Calu3 (cell line): Measurements from ENCODE around the gene CHAF1B. TPM values are rescaled to one million over a fixed set of nuclear protein-coding genes. Genes with fewer than 3 reads are reported as not detected.
"Not testable (repeated sequence)": the region's sequence is repeated elsewhere in the genome, so short reads cannot be mapped to it uniquely, and the experiment has no call there.

Source experiments
- BruUV-seq: library from RNA; stranded (reverse); fragments of 400-500 nt; replicated peaks from 2 replicates; lab custom pipeline; 2021; lab: Mats Ljungman, UMichigan
- CTCF ChIA-PET: fragments of 300-600 bp; sonication (Branson Sonifier 250); formaldehyde crosslinking; loops from one replicate; lab custom pipeline; 2022; ENCODE audit warnings: antibody characterized with exemption; lab: Charles Lee
- DNase-seq: peaks from one replicate; pipeline ENCODE4 v3.0.0; 2022
- H3K27ac Mint-ChIP-seq: one replicate; pipeline ENCODE4 v1.8.0; 2022; ENCODE audit warnings: mixed read lengths; ENCODE audit not compliant: unreplicated experiment
- H3K27me3 Mint-ChIP-seq: one replicate; pipeline ENCODE4 v1.8.0; 2022; ENCODE audit warnings: mixed read lengths; ENCODE audit not compliant: unreplicated experiment
- H3K36me3 Mint-ChIP-seq: one replicate; pipeline ENCODE4 v1.8.0; 2022; ENCODE audit warnings: mild to moderate bottlenecking, moderate library complexity, mixed read lengths; ENCODE audit not compliant: insufficient read depth, unreplicated experiment
- H3K4me1 Mint-ChIP-seq: one replicate; pipeline ENCODE4 v1.8.0; 2022; ENCODE audit warnings: mild to moderate bottlenecking, low read depth, mixed read lengths; ENCODE audit not compliant: unreplicated experiment
- H3K4me3 Mint-ChIP-seq: one replicate; pipeline ENCODE4 v1.8.0; 2022; ENCODE audit warnings: mild to moderate bottlenecking, low read depth, moderate library complexity, mixed read lengths; ENCODE audit not compliant: unreplicated experiment
- H3K9me3 Mint-ChIP-seq: one replicate; pipeline ENCODE4 v1.8.0; 2022; ENCODE audit warnings: low read depth, mixed read lengths; ENCODE audit not compliant: unreplicated experiment
- CTCF ChIP-seq: fragments of 200-600 bp; IDR thresholded peaks from one replicate; pipeline ENCODE4 v1.8.0; 2022; ENCODE audit warnings: antibody characterized with exemption; ENCODE audit not compliant: unreplicated experiment
- intact Hi-C: fragments of 100-400 bp; cut with micrococcal nuclease; formaldehyde crosslinking; loops from one replicate; pipeline ENCODE4 v1.10.0; 2022; ENCODE audit not compliant: unreplicated experiment
- total RNA-seq: library from RNA; stranded (reverse); gene quantifications from 2 replicates; pipeline ENCODE4 v1.2.3, GENCODE V29; 2022

Gene CHAF1B
- total RNA-seq, 1 experiment from 2014 or later: 16.0 TPM

- no peak for TF ChIP-seq CTCF
- no TSS peak for BruUV-seq
- CTCF ChIA-PET: interaction anchor here (0.7 kb wide), 1 partner anchor 249 kb away, joined by 3 read pairs; no protein-coding TSS in a partner anchor
- H3K27ac Mint-ChIP-seq: no peak overlapping the region
- no peaks in the 10 kb centered on the region for H3K27me3 Mint-ChIP-seq
- H3K4me1 Mint-ChIP-seq: no peaks in the 10 kb centered on the region
- intact Hi-C loops: no loop called here
- no peak for DNase-seq
- peaks cover 4% of the 10 kb centered on the region for H3K36me3 Mint-ChIP-seq
- no peak overlapping the region for H3K4me3 Mint-ChIP-seq
- H3K9me3 Mint-ChIP-seq: no peaks in the 10 kb centered on the region
These were observed 2.9 kb downstream of the CHAF1B start for GRCh38 chr21:36388096-36388495.

GRCh38 chr21:36388835-36389234 is 3.6 kb downstream of the CHAF1B start:
- Mint-ChIP-seq H3K4me1 (no peaks in the 10 kb centered on the region), H3K4me3 (no peak overlapping the region), H3K9me3 (no peaks in the 10 kb centered on the region), H3K36me3 (peaks cover 4% of the 10 kb centered on the region), H3K27me3 (no peaks in the 10 kb centered on the region), H3K27ac (no peak overlapping the region)
- no peak for DNase-seq
- no peak for TF ChIP-seq CTCF
- CTCF ChIA-PET: no interaction called here
- intact Hi-C loops: no loop called here
- BruUV-seq: no TSS peak

- H3K9me3 Mint-ChIP-seq, DNase-seq, H3K27ac Mint-ChIP-seq, intact Hi-C loops, H3K4me3 Mint-ChIP-seq, H3K4me1 Mint-ChIP-seq, H3K36me3 Mint-ChIP-seq, CTCF ChIA-PET, BruUV-seq, H3K27me3 Mint-ChIP-seq: not testable (repeated sequence)
These were observed 6.5 kb downstream of the CHAF1B start for GRCh38 chr21:36391649-36392048.

- no peak overlapping the region for H3K27ac Mint-ChIP-seq
- no peak for DNase-seq
- no peak for TF ChIP-seq CTCF
- no peaks in the 10 kb centered on the region for H3K9me3 Mint-ChIP-seq
- H3K4me1 Mint-ChIP-seq: no peaks in the 10 kb centered on the region
- intact Hi-C loops: no loop called here
- peaks cover 16% of the 10 kb centered on the region for H3K36me3 Mint-ChIP-seq
- CTCF ChIA-PET: interaction anchor here (0.6 kb wide), 1 partner anchor 44 kb away, joined by 5 read pairs; no protein-coding TSS in a partner anchor
- BruUV-seq: no TSS peak
- no peak overlapping the region for H3K4me3 Mint-ChIP-seq
- H3K27me3 Mint-ChIP-seq: no peaks in the 10 kb centered on the region
These were observed 10.3 kb downstream of the CHAF1B start for GRCh38 chr21:36395353-36396111.

- H3K36me3 Mint-ChIP-seq: peaks cover 16% of the 10 kb centered on the region
- no peak for TF ChIP-seq CTCF
- no peak for DNase-seq
- CTCF ChIA-PET: interaction anchor here (0.7 kb wide), 1 partner anchor 170 kb away, joined by 5 read pairs; no protein-coding TSS in a partner anchor
- no peak overlapping the region for H3K4me3 Mint-ChIP-seq
- no peaks in the 10 kb centered on the region for H3K9me3 Mint-ChIP-seq
- no peak overlapping the region for H3K27ac Mint-ChIP-seq
- intact Hi-C loops: no loop called here
- no peaks in the 10 kb centered on the region for H3K4me1 Mint-ChIP-seq
- no TSS peak for BruUV-seq
- H3K27me3 Mint-ChIP-seq: no peaks in the 10 kb centered on the region
These were observed 11.1 kb downstream of the CHAF1B start for GRCh38 chr21:36396325-36396724.
